T-helper 2 cell treated with Interferon-gamma antibody and Interleukin-4, amounts not matched to agents 100 ng/mL and 5 ng/mL, for 36 hours (primary cell): ENCODE data around the gene IL22RA1. TPM values are rescaled to one million over a fixed set of nuclear protein-coding genes. Genes with fewer than 3 reads are reported as not detected.

Experiments used
- intact Hi-C: fragments of 100-400 bp; cut with micrococcal nuclease; formaldehyde crosslinking; loops from one replicate; pipeline ENCODE4 v1.15.1; 2023
- total RNA-seq: library from RNA; stranded (reverse); gene quantifications from 2 replicates; pipeline ENCODE4 v1.2.3, GENCODE V29; 2022

The IL22RA1 gene, protein sequence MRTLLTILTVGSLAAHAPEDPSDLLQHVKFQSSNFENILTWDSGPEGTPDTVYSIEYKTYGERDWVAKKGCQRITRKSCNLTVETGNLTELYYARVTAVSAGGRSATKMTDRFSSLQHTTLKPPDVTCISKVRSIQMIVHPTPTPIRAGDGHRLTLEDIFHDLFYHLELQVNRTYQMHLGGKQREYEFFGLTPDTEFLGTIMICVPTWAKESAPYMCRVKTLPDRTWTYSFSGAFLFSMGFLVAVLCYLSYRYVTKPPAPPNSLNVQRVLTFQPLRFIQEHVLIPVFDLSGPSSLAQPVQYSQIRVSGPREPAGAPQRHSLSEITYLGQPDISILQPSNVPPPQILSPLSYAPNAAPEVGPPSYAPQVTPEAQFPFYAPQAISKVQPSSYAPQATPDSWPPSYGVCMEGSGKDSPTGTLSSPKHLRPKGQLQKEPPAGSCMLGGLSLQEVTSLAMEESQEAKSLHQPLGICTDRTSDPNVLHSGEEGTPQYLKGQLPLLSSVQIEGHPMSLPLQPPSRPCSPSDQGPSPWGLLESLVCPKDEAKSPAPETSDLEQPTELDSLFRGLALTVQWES
- total RNA-seq = not detected in 2 replicates

DNA sequence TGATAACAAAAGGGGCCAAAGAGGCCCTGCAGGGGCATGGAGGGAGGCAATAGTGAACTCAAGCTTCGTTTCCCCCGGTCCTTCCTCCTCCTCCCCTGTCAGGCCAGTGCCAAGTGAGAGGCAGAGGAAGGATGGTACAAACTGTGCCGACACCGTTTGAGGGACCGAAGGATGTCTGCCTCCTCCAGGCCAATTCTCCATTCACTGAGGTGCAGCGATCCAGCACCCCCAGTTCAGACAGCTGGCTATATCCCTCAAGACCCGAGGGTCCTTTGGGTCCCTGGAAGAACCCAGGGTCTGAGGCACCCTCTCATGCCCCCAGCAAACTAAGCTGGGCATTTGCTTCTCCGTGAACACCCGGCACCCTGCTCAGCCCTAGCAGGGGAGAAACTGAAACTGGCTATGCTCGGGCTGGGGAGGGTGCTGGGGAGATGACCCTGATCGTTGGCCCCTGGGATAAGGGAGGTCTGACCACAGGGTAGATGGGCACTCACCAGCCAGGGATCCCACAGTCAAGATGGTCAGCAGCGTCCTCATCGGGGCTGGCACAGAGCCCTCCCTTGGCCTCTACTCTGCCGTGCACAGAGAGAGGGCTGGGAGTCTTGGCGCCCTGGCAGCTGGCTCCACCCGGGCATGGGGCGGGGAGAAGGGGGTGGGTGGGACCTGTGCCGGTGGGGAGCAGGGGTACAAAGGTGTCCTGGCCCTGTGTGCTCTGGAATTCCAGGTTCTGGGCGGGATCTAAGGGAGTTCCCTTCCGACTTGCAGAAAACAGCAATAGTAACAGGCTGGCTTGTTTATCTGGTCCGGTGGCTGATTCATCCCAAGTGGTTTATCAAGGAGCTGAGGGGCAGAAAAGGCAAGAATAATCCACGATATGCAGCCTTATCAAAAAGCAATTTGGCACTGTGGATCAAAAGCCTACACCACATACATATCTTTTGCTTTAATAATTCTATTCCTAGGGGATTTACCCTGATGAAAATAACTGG is at the start of gene IL22RA1:
Gene IL22RA1, minus strand, starts transcription at position 595 of the 989 bp plus-strand sequence. Its CDS starts 58 bp downstream, at position 537.
- intact Hi-C loops = no loop called here

DNA sequence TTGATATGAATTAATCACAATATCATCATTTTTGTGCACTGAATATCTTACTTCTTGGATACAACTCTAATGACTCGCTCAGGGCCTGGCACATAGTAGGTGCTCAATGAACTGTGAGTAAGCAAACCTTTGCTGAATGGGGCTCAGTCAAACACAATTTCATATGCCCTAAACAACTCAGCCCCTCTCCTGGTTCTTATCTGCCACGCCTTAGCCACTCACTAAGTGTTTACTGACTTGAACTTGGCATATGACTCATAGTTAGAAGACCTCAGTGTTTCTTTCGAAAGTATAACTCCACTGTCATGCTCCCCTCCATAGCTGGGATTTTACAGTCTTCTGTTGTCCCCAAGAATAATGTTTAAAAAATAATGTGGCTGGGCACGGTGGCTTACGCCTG is 48.9 kb upstream of the IL22RA1 start:
- intact Hi-C loops = loop anchor here (5.0 to 10.0 kb wide), 2 partner anchors 313 to 345 kb away; partner anchors contain the start of gene RCAN3

DNA sequence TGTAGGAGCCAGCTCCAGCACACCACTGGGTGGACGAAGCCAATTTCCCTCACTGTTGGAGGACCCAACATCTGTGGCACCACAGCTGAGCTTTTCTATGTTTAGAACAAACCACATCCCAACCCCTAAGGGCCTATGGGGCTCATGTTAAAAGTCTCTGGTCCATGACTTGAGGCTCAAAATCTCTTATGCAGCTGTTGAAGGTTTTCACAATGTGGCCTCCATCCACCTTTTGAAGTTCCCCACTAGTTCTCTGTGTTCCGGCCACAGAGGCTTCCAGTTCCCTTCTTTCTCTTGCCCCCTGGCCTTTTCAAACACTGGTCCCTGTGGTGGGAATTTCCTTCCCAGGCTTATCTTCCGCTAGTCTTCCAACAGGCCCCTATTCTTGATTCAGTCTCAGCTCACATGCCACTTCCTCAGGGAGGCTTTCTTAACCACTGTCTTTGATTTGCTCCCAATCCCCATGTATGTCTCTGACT is 48.1 kb upstream of the IL22RA1 start:
- intact Hi-C loops = loop anchor here (5.0 to 10.0 kb wide), 2 partner anchors 314 to 346 kb away; partner anchors contain the start of gene RCAN3

DNA sequence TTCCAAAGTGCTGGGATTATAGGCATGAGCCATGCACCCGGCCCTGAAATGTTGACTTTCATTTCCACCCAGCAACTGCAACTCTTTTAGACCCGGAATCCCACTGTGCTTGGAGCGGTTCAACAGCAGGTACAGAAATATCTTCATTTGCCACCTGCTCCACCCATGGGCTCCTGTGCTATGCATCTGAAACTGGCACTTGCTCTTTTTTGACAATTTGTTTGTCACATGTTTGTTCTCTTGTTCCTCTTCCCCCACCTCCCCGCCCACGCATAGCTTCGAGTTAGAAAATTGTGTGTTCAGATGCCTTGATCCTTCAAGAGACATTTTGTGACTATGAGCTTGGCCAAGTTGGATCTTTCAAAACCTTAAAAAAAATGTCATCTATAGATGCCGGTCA is 46.6 kb upstream of the IL22RA1 start:
- intact Hi-C loops = no loop called here

DNA sequence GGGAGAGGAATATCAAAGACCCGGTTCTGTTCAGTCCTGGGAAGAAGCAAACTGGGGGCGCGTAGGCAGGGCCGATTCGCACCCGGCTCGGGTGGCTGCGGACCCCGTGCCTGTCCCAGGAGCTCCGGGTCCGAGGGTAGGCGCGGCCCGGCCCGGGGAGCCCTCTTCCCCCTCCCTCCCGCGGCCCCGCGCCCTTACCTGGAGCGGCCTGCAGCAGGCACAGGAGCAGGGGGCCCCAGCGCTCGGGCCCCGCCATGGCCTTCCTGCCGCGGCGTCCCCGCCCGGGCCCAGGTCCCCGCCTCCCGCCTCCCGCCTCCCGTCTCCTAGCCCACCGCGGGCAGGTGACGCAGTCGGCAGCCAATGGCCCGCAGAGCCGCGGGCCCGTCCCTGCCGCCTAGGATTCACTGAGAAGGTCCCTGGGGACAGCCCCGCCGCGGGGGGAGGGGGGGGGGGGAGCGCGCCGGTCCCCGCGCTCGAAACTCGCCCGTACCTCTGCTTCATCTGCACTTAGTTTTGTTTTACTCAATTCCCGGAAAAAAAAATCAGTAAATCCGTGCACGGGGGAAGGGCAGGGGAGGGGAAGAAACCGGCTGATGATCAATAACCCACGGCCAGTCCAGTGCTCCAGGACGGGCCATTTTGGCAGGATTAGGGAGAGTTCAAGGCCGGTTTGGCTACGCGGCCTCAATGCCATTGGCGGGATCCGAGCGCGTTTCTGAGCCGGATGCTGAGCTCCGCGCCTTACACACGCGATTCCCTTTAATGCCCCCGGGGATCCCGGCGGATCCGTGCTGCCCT is 44.3 kb upstream of the IL22RA1 start, which contains the start of gene IFNLR1:
Gene IFNLR1, minus strand, starts transcription at position 297 of the 798 bp plus-strand sequence. Its CDS starts 41 bp downstream, at position 256.
- intact Hi-C loops = no loop called here

DNA sequence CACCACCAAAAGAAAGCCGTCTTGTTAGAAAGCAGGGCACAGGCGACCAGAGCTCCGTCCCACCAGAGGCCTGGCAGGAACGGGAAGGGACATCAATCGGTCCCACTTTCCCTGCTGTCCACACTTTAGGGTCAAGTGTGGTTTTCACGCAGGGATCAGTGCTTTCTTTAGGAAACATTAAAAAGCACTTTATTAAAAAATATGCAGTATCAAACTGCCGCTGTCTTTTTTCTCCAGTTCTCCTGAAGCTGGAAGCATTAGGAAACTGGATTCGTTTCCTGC is 43.7 kb upstream of the IL22RA1 start:
- intact Hi-C loops = no loop called here

DNA sequence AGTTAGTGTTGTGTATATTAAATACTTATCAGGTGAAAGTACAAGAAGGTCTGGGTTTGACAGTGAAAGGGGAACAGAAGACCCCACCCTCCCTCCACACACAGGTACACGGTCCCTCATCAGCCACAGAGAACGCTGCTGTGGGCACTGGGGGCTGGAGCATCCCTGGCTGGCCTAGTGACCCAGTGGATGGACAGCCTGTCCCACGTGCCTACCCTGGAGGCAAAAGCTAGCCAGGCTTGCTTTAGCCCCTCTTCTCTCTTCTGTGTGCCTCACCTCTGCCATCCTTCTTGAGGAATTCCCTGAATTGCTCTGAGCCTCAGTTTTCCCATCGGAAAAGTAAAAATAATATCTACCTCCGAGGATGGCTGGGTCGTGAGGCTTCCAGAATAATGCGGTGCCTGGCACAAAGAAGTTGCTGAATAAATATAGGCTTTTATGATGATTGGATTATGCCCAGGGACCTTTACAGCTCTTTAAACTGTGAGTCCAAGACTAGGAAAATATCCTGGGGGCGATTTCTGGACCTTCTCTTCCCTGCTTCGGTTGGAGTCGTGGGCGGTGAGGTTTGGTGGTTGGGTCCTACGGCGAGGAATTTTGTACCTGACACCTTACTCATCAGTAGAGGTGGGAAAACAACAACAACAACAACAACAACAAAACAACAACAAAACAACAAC is 43.2 kb upstream of the IL22RA1 start:
- intact Hi-C loops = no loop called here

DNA sequence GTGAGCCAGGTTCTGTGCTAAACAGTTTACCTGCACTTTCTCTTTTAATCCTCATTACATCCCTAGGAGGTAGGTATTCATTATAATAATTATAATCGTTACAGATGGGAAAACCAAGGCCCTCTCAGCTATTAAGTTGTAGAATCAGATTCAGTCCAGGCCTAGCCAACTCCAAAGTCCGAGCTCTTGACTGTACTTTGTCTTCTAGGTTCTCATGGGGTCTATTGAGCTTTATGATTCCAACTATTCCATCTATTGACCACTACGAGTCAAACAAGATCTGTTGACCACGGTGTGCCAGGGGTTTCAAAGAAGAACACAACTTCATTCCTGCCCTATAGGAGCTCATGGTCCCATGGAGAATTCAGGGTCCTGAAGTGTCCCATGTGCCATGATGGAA is 42.1 kb upstream of the IL22RA1 start:
- intact Hi-C loops = no loop called here

DNA sequence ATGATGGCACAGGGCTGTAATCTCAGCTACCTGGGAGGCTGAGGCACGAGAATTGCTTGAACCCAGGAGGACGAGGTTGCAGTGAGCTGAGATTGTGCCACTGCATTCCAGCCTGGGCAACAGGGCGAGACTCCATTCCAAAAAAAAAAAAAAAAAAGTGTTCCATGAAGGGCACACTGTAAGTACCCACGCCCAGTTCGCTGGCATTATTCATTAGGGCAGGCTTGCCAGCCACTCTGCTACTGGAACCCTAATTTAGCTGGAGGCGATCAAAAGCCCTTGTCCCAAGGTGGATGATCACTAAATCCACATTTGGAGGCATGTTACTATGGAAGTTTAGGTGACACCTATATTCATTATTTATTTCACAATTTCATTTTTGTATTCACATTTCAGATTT is 39.1 kb upstream of the IL22RA1 start:
- intact Hi-C loops = no loop called here

DNA sequence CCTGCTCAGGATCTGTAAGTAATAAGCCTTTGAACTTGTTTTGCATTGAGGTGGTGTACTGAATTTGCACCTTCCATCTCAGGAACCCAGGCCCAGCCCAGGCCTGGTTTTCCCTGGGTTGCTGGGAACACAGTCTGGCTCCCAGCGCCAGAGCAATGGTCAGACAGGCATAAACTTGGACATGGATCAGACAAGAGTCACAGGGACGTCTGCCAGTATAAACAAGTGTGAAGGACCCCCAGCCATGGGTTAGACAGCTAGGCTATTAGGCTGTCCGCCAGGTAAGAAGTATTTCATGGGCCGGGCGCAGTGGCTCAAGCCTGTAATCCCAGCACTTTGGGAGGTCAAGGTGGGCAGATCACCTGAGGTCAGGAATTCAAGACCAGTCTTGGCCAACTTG is 38.7 kb upstream of the IL22RA1 start:
- intact Hi-C loops = no loop called here

DNA sequence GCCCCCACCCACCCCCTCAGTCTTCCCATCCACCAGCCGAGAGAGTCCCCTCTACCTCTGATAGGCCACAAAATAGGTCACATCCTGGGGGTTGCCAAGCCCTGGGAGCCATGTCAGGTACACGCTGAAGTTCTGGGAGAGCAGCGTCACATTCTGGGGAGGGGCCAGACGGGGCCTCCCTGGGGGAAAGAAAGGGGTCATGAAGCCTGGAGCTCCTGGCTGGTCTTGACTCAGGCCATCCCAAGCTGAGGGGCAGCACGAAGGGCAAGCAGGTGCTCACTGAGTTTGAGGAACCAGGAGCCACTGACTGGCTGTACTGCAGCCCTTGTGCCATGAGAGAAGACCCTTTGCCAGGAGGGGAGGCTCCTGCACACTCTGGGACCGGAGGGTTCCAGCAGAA is 37.7 kb upstream of the IL22RA1 start:
- intact Hi-C loops = no loop called here

DNA sequence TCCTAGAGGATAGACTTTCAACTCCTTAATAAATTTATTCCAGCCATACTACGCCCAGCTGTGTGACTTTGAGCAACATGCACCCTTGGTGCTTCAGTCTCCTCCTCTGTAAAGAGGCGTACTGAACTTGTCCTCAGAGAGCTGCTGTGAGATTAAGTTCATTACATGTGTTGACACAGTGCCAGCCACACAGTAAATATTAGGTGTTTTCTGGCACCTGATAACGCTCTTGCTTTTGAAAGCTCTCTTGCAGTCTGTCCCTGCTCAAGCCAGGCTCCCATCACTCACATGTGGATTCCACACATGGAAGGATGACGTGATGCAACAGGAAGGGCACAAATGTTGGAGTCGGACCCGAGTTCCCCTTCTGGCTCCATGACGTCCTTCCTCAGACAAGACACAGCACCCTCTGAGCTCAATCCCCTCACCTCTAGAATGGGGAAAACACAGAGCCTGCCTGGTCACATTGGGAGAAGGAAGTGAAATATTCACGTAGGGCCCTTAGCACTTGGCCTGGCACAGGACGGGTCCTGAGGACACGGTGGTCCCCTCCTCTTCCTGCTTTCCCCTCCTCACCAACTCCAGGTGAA is 36.4 kb upstream of the IL22RA1 start:
- intact Hi-C loops = no loop called here

DNA sequence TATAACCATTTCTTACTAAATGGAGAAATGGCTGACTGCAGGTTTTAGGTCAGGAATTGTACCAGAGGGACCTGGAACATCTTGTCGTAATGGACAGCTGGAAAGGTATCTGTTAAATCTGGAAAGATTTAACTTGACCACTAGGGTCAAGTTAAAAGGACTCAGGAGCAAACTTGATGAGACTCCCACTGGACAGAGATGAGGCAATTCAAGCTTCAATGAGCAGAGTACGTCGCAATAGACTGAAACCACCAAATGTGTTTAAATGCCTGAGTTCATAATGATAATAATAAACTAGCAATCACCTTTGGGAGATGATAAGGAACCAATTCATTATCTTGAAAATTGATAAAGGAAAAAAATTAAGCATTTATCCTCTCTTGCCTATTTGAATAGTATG is 35.5 kb upstream of the IL22RA1 start:
- intact Hi-C loops = no loop called here

DNA sequence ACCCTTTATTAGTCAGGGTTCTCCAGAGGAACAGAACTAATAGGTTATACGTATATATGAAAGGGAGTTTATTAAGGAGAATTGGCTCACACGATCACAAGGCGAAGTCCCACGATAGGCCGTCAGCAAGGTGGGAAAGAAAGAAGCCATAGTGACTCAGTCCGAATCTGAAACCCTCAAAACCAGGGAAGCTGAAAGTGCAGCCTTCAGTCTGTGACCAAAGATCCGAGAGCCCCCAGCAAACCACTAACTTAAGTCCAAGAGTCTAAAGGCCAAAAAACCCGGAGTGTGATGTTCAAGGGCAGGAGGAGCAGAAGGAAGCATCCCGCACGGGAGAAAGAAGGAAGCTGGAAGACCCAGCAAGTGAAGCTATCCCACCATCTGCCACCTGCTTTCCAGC is 34.2 kb upstream of the IL22RA1 start:
- intact Hi-C loops = no loop called here

DNA sequence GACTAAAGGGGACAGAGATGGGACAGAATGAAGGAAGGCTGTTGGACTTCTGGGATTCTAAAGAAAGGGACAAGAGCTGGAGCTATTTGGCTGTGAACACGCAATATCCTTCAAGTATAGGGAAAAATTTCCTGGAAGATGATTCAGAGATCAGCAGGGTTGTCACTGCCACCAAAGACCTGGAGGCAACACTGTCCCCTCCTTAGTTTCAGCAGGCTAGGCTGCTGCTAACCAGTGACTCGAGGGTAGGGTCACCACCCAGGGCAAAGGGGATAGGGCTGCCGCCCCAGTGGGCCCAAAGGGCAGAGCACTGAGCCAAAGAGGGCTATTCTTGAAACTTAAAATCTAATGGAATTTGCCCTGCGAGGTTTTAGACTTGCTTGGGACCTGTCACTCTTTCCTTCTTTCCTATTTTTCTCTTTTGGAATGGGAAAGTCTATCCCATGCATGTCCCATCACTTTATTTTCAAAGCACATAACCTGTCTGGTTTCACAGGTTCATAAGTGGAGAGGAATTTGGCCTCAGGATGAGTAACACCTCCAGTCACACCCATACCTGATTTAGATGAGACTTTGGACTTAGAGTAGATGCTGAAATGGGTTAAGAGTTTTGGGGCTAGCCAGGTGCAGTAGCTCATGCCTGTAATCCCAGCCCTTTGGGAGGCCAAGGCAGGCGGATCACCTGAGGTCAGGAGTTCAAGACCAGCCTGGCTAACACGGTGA is 32.3 kb upstream of the IL22RA1 start:
- intact Hi-C loops = no loop called here

DNA sequence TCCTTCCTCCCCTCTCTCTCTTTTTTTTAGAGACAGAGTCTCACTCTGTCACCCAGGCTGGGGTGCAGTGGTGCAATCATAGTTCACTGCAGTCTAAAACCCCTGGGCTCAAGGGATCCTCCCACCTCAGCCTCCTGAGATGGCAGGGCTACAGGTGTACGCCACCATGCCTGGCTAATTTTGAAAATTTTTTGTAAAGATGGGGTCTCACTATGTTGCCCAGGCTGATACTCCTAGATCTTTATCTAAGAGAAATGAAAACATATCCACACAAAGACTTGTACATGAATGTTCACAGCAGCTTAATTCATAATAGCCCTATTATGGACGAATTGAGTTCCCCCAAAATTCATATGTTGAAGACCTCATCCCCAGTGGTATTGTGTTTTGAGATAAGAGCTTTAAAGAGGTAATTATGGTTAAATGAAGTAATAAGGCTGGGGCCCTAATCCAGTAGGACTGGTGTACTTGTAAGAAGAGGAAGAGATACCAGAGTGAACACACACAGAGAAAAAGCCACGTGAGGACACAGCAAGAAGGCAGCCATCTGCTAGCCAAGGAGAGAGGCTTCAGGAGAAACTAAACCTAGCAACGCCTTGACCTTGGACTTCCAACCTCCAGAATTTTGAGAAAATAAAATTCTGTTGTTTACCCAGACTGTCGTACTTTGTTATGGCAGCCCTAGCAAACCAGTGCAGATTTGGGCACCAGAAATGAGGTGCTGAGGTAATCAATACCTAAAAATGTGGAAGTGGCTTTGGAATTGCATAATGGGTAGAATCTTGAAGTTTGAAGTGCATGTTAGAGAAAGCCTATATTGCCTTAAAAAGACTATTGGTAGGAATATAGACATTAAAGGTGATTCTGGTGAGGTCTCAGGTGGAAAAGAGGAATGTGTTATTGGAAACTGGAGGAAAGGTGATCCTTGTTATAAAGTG is 31.0 kb upstream of the IL22RA1 start:
- intact Hi-C loops = no loop called here

DNA sequence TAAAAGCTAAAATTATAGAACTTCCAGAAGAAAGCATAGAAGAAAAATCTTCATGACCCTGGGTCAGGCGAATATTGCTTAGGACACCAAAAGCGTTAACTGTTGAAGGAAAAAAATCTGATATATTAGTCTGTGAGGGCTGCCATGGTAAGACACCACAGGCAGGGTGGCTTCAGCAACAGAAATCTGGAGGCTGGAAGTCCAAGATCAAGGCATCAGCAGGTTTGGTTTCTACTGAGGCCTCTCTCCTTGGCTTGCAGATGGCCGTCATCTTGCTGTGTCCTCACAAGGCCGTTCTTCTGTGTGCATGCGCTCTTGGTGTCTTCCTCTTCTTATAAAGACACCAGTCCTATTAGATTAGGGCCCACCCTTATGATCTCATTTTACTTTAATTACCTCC is 29.7 kb upstream of the IL22RA1 start:
- intact Hi-C loops = no loop called here

DNA sequence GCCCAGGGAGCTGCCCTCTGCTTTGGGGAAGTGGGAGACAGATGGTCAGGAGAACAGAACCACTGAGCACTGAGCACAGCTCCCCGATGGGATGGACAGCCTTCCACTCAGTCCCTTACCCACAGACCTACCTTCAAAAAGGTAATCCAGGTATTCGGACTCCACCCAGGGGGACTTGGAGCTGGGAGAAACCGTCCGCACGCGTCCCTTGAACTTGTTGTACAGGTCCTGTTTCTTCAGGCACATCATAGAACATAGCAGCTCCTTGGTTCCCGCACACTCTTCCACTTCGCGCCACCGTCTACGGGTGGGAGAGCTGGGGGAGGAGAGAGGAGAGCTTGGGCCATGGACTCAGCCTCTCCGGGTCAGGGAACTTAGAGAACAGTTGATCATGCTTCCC is 26.3 kb upstream of the IL22RA1 start:
- intact Hi-C loops = no loop called here
